Measurements from ENCODE around the gene AP1G2. TPM values are rescaled to one million over a fixed set of nuclear protein-coding genes. Genes with fewer than 3 reads are reported as not detected.

Gene AP1G2
- total and polyA plus RNA-seq, 2 of the 13 experiments (the other 11 are each of a cell fraction or from before 2014, with no cell fraction given), result 96.9 to 611 TPM

DNA sequence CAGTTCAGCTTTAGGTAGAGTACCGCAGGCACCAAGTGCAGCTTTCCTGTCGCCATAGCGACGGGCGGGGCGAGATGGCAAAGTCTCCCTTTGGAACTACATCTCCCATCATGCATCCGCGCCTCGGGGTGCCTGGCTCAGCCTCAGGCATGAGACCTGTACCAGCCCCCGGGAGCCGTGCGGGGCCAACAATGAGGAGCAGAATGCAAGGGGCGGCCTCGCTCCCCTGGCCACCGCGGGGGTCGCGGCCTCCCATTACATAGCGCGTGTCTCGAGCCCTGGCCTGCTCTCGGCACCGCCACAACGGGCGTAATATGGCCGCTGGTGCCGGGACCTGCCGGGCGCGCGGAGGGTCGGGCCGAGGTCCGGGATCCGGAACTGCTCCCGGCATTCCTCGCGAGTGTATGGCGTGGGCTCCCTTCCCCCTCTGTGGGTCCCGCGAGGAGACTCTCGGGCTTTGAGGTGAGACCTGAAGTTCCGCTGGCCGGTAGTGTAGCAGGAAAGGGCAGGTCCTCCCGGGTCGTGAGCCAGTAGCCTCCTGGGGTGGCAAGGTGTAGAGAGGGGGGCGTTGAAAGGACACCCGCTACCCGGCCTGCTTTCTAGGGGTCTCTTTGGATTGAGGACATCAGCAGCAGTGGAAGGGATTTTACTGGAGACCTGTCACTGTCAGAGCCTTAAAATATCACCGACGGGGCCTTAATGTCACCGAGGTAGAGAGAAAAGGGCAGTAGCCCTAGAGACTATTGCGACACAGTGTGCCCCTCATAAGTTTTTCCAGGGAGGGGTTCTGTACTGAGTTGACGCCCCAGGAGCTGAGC, 11.5 kb downstream of the AP1G2 start, which contains the start of gene THTPA (continued):
- TF ChIP-seq, protein P1, sequence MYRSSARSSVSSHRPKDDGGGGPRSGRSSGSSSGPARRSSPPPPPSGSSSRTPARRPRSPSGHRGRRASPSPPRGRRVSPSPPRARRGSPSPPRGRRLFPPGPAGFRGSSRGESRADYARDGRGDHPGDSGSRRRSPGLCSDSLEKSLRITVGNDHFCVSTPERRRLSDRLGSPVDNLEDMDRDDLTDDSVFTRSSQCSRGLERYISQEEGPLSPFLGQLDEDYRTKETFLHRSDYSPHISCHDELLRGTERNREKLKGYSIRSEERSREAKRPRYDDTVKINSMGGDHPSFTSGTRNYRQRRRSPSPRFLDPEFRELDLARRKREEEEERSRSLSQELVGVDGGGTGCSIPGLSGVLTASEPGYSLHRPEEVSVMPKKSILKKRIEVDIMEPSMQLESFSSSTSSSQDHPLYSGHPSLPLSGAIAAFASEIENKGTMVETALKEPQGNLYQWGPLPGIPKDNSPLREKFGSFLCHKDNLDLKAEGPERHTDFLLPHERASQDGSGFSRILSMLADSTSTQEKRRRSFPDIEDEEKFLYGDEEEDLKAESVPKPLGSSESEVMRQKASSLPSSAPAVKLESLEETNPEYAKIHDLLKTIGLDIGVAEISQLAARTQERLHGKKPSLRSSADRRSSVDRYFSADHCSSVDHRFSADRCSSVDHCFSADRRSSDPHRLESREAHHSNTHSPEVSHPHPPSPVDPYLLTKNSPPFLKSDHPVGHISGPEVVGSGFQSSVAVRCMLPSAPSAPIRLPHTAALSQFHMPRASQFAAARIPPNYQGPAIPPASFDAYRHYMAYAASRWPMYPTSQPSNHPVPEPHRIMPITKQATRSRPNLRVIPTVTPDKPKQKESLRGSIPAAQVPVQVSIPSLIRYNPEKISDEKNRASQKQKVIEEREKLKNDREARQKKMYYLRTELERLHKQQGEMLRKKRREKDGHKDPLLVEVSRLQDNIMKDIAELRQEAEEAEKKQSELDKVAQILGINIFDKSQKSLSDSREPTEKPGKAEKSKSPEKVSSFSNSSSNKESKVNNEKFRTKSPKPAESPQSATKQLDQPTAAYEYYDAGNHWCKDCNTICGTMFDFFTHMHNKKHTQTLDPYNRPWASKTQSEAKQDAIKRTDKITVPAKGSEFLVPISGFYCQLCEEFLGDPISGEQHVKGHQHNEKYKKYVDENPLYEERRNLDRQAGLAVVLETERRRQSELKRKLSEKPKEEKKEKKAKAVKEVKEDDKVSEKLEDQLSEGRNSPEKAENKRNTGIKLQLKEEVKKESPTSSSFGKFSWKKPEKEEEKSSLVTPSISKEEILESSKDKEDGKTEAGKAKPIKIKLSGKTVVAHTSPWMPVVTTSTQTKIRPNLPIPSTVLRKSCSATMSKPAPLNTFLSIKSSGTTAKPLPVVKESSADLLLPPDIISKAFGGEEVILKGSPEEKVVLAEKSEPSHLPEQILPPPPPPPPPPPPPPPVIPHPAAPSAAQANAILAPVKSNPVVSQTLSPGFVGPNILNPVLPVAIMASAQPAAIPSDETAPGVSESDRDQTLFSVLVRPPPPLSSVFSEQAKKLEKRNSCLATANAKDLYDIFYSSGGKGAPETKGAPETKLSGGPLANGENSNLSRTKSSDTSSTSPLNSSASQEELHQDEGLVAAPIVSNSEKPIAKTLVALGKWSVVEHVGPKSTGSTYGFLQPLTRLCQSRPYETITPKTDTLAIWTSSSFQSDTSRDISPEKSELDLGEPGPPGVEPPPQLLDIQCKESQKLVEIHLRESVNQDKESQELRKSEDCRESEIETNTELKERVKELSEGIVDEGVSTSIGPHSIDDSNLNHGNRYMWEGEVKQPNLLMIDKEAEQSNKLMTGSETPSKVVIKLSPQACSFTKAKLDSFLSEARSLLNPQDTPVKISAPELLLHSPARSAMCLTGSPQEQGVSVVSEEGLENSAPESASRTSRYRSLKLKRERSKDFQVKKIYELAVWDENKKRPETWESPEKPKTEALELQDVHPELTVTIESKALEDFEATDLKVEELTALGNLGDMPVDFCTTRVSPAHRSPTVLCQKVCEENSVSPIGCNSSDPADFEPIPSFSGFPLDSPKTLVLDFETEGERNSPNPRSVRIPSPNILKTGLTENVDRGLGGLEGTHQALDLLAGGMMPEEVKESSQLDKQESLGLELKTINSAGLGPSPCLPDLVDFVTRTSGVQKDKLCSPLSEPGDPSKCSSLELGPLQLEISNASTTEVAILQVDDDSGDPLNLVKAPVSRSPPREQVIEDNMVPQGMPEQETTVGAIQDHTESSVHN (CRISPR knock-in tag; IDR thresholded peaks at IDR 0.05), result no peak; the same call in 1 of the 2 replicates
- 0 out of 2 replicates have a peak, but pooled peaks have one; percentile 79 for TF ChIP-seq ZNF672 (CRISPR knock-in tag; IDR thresholded peaks at IDR 0.05)
- peak; percentile 99; the same call in 1 of the 2 replicates for TF ChIP-seq PAWR (CRISPR knock-in tag; IDR thresholded peaks at IDR 0.05; ENCODE audit: borderline replicate concordance)
- TF ChIP-seq SETDB1 (CRISPR knock-in tag; IDR thresholded peaks at IDR 0.05; ENCODE audit: borderline replicate concordance), result no peak
- TF ChIP-seq HDAC1 (CRISPR knock-in tag; IDR thresholded peaks at IDR 0.05), result peak; percentile 100
- TF ChIP-seq JUN (CRISPR knock-in tag; IDR thresholded peaks at IDR 0.05), result peak; percentile 91
- TF ChIP-seq FLYWCH1 (CRISPR knock-in tag; IDR thresholded peaks at IDR 0.05), result no peak
- peak; percentile 98 for TF ChIP-seq ZNF850 (CRISPR knock-in tag; conservative IDR thresholded peaks at IDR 0.05)
- no peak for TF ChIP-seq SRSF9 (IDR thresholded peaks at IDR 0.05; ENCODE audit: borderline replicate concordance, insufficient read depth, low read depth, low read length, poor library complexity, severe bottlenecking)
- TF ChIP-seq FOXO1 (CRISPR knock-in tag; IDR thresholded peaks at IDR 0.05), result peak; percentile 81; the same call in 1 of the 2 replicates
- TF ChIP-seq, protein P2, sequence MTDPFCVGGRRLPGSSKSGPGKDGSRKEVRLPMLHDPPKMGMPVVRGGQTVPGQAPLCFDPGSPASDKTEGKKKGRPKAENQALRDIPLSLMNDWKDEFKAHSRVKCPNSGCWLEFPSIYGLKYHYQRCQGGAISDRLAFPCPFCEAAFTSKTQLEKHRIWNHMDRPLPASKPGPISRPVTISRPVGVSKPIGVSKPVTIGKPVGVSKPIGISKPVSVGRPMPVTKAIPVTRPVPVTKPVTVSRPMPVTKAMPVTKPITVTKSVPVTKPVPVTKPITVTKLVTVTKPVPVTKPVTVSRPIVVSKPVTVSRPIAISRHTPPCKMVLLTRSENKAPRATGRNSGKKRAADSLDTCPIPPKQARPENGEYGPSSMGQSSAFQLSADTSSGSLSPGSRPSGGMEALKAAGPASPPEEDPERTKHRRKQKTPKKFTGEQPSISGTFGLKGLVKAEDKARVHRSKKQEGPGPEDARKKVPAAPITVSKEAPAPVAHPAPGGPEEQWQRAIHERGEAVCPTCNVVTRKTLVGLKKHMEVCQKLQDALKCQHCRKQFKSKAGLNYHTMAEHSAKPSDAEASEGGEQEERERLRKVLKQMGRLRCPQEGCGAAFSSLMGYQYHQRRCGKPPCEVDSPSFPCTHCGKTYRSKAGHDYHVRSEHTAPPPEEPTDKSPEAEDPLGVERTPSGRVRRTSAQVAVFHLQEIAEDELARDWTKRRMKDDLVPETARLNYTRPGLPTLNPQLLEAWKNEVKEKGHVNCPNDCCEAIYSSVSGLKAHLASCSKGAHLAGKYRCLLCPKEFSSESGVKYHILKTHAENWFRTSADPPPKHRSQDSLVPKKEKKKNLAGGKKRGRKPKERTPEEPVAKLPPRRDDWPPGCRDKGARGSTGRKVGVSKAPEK (CRISPR knock-in tag; IDR thresholded peaks at IDR 0.05; ENCODE audit: borderline replicate concordance), result peak; percentile 96; the same call in 1 of the 2 replicates
- peak; percentile 98 for TF ChIP-seq FOXK1 (CRISPR knock-in tag; IDR thresholded peaks at IDR 0.05; ENCODE audit: borderline replicate concordance, low read depth)
- peak; percentile 73; the same call in 1 of the 2 replicates for TF ChIP-seq NCOR1 (IDR thresholded peaks at IDR 0.05; ENCODE audit: borderline replicate concordance, low read length)
- peak; percentile 43; the same call in 1 of the 2 replicates for TF ChIP-seq HMG20A (CRISPR knock-in tag; IDR thresholded peaks at IDR 0.05; ENCODE audit: borderline replicate concordance)
- TF ChIP-seq ZFP1 (CRISPR knock-in tag; IDR thresholded peaks at IDR 0.05), result peak; percentile 96
- peak; percentile 76 for TF ChIP-seq ONECUT2 (CRISPR knock-in tag; IDR thresholded peaks at IDR 0.05)
- TF ChIP-seq ZNF572 (CRISPR knock-in tag; IDR thresholded peaks at IDR 0.05), result peak; percentile 99
- TF ChIP-seq NR2F6 (IDR thresholded peaks at IDR 0.05), result no peak
- TF ChIP-seq NR2F6 (CRISPR knock-in tag; IDR thresholded peaks at IDR 0.05), result peak; percentile 80
